GM18858 (cell line): ENCODE data around the gene FAM221B.

Source experiments
- ATAC-seq: cut with Tn5 transposase; IDR thresholded peaks from one replicate; pipeline ENCODE4 v1.9.1; 2021; ENCODE audit not compliant: unreplicated experiment

Gene FAM221B

DNA sequence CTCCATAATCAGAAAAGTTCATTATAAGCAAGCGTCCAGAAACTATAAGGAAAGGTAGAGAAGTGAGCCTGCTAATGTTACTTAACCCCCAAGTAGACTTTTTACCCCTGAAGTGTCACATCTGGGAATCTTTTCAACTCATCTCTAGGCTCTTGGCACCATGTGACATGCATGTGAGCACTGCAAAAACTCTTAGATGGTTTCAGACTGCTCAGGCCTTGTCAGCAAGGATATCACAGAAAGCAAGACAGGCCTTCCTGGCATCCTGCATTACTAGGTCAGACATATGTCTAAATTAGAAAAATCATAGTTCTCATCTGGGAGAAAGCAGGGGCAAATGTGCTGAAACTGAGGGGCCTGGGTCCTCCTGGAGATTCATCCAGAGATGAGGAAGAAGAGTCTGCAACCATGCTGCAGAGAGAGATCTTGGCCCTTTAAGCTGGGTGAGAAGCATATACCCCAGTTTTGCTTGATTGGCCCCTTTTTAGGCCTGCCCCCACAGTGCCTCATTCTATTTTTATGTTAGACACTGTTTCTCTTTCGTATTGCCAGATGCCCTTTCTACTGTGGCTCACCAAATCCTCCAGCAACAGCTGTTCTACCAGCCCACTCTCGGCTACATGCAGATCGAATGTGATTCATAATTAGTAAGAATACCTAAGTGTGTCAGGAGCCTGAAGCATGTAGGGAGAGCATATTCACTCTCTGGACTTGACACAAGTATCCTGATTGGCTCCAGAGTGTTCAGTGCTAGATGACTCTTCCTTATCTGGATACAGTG lies 19.4 kb upstream of the FAM221B start:
- peak; percentile 88 for ATAC-seq

DNA sequence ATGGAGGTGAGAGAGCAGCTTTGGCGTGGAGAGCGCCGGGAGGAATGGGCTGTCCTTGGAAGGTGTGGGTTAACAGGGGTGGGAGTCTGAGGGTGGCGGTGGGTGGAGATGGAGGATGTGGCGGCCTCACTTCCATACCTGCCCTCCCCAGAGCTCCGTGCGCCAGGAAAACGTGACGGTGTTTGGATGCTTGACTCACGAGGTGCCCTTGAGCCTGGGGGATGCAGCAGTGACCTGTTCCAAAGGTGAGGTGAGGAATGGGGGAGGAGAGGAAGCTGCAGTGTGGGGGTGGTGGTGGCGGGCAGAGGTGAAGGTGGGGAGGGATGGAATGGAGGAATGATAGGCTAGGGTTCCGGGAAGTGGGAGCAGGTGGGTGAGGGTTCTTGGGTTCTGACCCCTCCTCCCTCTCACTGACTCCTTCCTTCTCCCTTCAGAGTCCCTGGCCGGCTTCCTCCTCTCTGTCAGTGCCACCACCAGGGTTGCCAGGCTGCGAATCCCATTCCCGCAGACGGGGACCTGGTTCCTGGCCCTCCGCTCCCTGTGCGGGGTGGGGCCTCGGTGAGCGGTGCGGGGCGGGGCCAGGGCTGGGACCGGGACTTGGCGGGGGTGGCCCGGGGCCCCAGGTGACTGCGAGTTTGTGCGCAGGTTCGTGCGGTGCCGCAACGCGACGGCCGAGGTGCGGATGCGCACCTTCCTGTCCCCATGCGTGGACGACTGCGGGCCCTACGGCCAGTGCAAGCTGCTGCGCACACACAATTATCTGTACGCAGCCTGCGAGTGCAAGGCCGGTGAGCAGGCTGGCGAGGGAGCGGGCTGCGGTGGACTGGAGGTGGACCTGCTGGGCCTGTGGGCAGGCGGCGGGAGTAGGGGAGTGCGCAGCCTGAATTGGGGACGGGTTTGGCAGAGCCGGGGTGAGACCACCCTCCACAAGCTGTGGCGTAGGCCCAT lies 17.6 kb upstream of the FAM221B start:
- ATAC-seq: no peak

DNA sequence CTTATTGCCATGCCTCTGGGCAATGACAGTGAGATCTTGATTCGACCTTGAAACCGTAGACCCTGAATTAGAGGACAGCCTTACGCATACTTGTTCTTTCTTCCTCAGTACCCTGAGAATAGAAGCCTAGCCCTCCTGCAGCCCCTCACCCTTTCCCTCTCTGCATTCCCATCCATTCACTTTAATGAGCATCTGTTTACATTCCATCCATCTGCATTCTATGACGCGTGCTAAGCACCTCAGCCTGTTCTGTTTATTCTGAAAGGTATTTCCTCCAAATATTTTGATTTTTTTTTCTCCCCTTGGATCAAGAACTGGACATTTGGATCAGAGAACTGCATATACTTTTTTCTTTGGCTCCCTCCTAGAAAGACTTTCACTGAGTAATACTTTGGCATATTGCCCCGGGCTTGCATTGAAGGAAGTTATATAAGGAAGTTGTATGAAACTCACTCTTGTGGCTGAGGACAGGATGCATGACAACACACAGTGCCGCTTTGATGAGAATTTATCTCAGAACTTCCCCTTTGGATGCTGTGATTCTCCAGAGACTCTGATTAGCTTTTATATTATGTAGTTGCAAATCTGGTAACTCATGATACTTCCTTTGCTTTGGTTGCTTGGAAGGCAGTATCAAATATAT lies 16.2 kb upstream of the FAM221B start:
- ATAC-seq: no peak

DNA sequence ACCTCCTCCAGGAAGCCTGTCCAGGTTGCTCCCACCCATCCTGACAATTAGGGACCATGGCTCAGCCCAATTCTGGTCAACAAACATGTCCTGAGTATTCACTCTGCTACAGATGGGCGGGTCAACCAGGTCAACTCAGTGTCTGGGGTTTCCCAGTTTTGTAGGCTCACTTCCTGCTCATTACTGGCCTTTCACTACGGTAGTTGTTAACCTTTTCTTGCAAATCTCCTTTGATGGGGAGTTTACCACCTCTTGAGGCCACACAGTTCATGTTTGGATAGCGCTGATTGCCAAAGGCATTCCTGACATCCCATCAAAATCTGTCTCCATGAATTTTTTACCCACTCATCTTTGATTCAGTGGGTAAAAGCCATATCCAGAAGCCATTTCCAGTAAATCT lies 14.3 kb upstream of the FAM221B start:
- no peak for ATAC-seq

DNA sequence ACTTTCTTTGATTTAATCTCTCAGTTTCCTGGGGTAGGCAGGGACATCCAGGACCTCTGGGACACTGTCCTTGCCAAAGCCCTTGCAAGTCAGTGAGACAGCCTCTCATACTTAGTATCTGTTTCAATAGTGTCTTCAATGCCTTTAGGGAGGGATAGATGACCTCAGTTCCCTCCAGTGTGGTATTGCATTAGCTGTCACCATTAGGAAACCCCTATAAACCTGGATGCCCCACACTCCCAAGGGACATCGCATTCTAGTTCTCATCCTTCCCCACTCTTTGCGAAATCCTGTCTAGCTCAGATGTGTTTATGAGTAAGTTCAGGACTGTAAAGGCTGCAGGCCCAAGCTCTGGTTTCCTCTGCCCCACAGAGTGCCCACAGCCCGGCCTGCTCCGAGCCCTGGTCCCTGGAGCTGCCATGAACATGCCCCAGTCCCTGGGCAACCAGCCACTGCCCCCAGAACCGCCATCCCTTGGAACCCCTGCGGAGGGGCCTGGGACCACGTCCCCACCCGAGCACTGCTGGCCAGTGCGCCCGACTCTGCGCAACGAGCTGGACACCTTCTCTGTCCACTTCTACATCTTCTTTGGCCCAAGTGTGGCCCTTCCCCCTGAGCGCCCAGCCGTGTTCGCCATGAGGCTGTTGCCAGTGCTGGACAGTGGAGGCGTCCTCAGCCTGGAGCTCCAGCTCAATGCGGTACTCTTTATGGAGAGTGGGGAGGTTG lies 13.7 kb upstream of the FAM221B start:
- no peak for ATAC-seq

DNA sequence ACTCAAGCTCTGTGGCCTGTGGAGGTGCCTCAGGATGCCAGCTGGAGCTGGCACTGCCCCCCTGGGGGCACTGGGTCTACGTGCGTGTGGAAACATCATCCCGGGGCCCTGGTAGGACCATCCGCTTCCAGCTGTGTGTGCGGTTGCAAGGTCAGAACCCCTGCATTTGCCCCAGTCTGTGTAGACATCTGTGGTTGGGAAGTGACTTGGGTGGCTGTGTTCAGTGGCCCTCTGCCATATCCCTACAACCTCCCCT lies 13.0 kb upstream of the FAM221B start:
- ATAC-seq: no peak

DNA sequence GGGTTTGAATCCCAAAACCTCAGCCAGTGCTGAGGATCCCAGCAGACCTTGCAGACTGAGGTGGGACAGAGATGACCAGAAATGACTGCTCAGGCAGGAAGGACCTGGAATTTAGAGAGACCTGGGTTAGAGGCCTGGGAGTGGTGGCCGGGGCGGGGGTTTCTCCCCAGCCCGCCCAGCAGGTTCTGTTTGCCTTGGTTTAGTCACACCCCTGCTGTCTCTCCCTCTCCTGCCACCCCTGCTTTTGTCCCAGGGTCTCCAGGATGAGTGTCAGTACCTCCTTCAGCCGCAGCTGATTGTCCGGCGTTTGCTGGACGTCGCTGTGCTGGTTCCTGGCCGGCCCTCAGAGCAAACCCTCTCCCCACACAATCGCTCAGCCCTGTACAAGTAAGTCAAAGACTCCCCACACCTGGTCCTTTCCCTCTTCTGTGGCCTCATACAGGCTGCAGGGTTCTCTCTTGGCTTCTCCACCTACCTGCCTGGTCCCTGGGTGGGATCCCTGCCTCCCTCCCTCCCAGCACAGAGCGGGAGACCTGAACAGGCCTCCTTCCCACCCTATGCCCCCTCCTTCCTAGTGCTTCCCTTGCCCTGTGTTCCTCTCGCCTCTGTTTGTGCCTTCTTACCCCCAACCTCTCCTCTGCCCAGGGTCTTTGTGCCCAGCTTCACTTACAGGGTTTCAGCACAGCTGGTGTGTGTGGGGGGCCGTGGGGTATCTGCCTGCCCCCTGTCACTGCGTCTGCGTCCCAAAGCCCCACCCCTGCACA lies 12.5 kb upstream of the FAM221B start:
- ATAC-seq: no peak

DNA sequence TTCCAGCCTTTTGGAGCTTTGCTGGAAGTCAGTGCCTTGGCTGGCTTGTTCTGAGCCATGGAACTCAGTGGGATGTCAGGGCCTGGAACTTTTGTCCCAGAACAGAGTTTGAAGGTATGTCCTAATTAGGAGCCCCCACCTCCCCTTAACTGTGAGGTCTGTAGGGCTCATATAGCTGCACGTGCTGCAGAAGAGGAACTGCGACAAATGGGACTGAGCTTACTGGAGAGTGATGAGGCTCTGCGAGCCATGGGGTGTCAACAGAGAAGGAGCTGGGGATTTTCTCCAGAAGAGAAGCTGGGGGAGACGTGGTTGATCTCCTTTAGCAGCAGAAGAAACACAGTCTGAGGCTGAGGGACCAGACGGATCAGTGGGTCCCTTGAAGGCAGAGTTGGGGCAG lies 11.4 kb upstream of the FAM221B start:
- no peak for ATAC-seq

DNA sequence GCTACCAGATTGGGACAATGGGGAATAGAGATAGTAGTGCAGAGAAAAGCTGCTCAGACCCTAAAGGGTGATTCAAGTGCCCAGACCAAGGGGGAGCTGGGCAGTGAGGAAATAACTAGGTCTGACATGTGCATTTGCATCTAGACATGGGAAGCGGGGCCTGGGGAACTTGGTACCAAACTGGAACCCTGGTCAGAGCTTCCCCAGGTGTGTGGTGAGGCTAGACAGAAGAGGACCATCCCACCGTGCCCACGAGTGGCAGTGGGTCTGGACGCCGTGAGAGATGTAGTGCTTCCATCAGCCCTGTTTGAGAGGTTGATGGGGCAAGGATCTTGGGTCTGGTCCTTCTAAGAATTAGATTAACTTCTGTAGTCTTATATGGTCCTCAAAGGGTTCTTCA lies 8.1 kb upstream of the FAM221B start:
- ATAC-seq: no peak

DNA sequence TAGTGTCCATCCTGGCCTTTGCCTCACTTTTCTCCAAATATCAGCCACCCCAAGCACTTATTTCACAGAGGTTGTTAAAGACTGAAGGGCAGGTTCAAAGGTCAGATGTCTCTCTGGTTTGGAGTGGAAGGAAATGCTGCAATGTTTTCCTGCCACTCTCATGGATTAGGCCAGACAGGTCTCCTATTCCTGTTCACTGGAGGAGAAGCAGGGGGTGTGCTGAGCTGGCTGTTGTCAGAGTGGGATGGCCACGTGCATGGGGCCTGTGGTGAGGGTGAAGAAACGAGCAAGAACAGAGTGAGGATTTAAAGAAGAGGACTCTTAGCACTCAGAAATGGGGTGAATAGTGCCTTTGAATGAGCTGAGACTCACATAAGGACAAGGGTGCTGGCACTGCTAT lies 7.2 kb upstream of the FAM221B start:
- ATAC-seq: no peak

DNA sequence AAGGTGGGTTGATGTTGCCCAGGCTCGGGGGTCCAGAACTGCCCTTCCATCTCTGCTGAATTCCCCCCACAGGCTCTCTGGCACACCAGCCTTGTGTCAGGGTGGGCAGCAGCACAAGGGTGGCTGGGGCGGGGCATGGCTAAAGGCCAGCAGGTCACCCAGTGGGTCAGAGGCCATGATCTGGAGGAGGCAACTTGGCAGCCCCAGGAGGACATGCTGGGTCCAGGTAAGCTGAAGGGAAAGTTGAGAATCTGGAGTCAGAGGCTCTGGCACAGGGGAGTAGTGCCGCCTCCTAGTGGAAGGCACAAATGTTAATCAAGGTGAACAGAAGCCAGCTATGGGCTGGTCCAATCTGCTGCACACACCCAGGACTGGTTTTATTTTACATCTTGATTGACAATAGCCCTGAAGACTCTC lies 6.7 kb upstream of the FAM221B start:
- no peak for ATAC-seq

DNA sequence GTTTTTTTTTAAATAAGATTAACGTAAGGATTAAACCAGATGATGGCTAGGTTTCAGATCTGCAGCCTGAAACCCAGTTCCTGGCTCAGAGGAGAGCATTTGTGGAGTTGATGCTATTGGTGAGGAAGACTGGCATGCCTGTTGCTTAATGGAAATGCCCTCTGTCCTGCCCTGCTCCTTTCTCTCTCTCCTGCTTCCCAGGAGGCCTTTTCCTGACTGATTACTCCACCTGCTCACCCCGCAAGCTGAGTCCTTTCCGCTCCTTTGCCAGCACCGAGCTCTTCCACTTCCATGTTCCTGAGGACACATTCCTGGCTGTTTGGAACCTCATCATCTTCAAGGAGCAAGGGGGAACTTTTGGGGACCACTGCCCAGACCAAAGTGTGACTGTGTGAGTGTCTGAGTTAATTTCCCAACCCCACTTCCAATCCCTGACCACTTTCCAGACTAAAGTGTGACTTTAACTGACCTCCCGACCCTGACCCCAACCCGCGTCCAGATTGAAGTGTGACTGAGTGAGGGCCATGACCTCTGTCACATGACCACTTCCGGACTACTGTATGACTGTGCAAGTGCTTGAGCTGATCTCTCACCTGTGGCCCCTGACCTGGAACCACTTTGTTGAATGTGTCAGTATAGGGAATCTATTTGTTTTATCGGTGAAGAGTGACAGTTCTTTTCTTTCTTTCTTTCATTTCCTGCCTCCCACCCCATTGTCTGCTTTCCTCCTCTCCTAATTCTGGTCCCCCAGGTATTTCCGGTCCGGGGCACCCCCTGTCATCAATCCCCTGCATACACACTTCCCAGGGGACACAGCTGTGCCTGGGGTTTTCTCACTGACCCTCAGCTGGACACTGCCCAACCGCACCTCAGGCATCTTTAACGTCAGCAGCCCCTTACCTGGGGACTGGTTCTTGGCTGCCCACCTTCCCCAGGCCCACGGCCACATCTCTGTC lies 6.0 kb upstream of the FAM221B start:
- ATAC-seq: no peak

DNA sequence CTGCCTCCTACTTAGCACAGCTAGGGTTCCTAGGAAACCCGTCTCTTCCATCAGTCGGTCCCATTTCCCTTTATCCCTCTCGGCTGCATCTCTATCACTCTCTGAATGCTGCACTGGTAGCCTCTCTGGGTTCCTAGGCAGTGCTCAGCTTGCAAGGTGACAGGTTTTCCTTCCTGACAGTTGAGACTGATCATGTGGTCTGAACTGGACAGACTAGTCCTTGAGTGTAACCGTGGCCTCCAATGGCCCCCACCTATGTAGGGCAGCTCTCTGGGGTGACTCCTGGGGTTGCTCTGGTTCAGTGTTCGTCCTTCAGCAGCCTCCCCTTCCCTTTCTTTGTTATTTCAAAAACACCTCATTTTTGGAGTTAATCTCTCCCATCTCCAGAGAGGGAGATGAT lies 4.3 kb upstream of the FAM221B start:
- no peak for ATAC-seq

DNA sequence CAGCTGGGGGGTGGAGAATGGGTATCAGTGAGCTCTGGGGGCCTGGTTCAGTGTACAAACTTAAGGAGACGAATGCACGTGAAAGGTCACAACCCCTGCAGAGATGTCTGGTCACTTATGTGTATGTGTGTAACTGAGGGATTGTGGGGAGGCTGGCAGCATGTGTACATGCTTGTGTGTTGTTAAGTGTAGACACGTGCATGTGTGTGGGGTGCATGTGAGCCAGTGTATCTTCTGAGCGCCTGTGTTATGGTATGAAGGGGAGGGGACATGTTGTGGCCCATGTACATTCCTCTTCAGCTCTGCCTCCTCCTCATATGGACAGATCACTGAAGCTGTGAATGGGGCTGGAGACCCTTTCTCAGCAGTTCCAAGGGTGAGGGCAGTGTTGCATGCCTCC lies 2.5 kb upstream of the FAM221B start:
- ATAC-seq: no peak

DNA sequence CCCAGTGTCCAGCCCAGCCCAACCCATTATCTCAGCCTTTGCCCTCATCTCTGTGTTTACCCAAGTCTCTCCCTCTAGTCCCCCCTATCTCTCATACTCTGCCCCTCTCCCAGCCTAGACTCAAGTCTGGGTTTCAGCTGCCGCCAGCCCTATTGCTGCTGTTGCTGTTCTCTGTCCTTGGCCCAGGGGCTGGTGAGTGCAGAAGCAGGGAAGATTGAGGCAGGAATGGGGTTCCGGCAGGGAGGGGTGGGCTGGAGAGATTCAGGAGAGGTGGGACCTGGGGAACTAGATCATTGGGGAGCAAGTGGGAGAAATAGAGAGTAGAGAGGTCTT lies 1.2 kb upstream of the FAM221B start:
- ATAC-seq: no peak

DNA sequence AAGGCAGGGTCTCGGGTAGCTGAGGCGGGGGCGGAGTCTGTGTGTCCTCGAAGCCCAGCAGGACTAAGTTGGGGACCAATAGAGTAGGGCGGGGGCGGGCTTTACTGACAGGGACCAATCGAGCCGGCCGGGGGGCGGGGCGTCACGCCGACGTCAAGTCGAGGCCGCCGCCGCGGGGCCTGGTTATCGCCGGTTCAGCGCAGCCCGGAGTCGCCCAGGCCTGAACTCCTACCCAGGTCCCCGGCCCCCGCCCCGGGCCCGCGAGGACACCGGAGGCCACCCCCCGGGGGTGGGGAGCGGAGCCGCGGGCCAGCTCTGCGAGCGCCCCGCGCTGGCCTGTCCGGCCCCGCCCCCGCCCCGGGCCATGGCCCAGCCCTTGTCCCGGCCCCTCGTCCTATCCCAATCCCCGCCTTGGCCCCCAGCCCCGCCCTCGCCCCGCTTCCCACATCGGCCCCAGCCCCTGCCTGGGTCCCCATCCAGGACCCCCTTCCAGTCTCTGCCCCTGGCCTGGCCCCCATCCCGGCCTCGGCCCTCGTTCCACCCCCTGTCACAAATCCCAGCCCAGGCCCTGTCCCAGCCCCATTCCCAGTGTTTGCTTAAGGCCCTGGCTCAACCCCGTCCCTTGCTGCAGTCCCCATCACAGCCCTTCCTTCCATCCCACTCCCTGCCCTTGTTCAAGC lies 692 bp upstream of the FAM221B start, which contains the start of gene TMEM8B:
TMEM8B (plus strand) TSS at position 145 of the 680 bp plus-strand sequence; CDS start at position 365, 220 bp downstream.
- no peak for ATAC-seq

DNA sequence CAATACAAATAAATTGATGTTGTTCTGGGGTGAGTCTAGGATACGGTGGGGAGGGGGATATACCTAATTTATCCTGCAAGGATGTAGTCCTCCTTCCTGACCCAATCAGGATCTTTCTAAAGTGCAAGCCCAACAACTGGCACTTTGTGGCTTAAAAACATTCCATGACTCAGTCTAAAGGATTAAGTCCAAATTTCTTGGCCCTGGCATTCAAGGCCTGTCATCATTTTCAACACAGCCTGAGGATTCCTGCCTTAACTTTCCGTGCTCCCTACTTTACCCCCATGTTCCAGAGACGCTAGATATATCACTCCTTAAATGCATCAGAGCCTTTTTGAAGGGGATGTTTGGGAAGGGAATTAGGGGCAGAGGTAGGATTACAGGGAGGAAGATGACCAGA lies 1.0 kb downstream of the FAM221B start:
- no peak for ATAC-seq

DNA sequence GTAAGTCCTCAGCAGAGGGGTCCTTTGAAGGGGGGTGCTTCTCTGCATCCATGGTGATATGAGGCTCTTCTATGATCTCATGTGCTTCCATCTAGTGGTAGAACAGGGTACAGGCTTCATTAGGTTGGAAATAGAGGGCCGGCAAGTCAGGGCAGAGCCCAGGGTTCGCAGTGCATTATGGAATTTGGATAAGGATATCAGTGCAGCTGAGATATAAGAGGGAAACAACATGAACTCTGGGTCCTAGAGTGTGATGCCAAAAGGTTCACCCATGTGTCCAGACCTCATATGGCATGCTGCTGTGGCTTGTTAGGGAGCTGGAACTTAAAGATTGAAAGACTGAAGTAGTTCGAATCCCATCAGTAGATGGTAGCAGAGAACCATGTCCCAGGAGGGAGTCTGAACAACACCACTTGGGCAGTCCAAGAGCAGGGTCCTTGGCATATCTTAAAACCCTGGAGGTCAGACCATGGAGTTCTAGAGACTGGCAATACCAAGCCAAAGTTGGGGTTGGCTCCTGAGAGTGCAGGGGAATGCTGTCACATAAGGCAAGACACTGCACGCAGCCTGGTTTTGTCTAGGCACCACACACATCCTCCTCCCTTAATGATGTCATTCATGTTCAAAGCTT lies 2.3 kb downstream of the FAM221B start:
- peak; percentile 47 for ATAC-seq
